GM21526 (cell line): Measurements from ENCODE around the gene EDAR.

Experiments
- ATAC-seq: cut with Tn5 transposase; IDR thresholded peaks from one replicate; pipeline ENCODE4 v1.9.1; 2021; ENCODE audit warnings: moderate library complexity; ENCODE audit not compliant: unreplicated experiment, low FRiP score

The EDAR gene

GRCh38 chr2:108969856-108970255 lies 19.2 kb downstream of the EDAR start:
- ATAC-seq = no peak

GRCh38 chr2:108968619-108969018 lies 20.4 kb downstream of the EDAR start:
- no peak for ATAC-seq

GRCh38 chr2:108967757-108968156 lies 21.3 kb downstream of the EDAR start:
- ATAC-seq = no peak

- ATAC-seq = no peak
These were observed 23.3 kb downstream of the EDAR start for GRCh38 chr2:108965540-108966289.

- ATAC-seq = no peak
These were observed 26.0 kb downstream of the EDAR start for GRCh38 chr2:108963057-108963456.

- ATAC-seq = no peak
These were observed 27.2 kb downstream of the EDAR start for GRCh38 chr2:108961796-108962195.

- ATAC-seq = no peak
These were observed 29.0 kb downstream of the EDAR start for GRCh38 chr2:108960006-108960405.

GRCh38 chr2:108959401-108959800 lies 29.6 kb downstream of the EDAR start:
- ATAC-seq = no peak

- no peak for ATAC-seq
These were observed 30.2 kb downstream of the EDAR start for GRCh38 chr2:108958632-108959341.

GRCh38 chr2:108958002-108958401 lies 31.0 kb downstream of the EDAR start:
- no peak for ATAC-seq

- no peak for ATAC-seq
These were observed 32.6 kb downstream of the EDAR start for GRCh38 chr2:108956375-108956774.

GRCh38 chr2:108950369-108951135 lies 38.5 kb downstream of the EDAR start:
- ATAC-seq = no peak

GRCh38 chr2:108949316-108950239 lies 39.4 kb downstream of the EDAR start:
- ATAC-seq = no peak

- ATAC-seq = no peak
These were observed 41.6 kb downstream of the EDAR start for GRCh38 chr2:108947271-108947907.

- no peak for ATAC-seq
These were observed 42.6 kb downstream of the EDAR start for GRCh38 chr2:108946442-108946841.

- ATAC-seq = no peak
These were observed 43.1 kb downstream of the EDAR start for GRCh38 chr2:108945969-108946368.

- ATAC-seq = no peak
These were observed 44.3 kb downstream of the EDAR start for GRCh38 chr2:108944601-108945331.

GRCh38 chr2:108943751-108944150 lies 45.3 kb downstream of the EDAR start:
- no peak for ATAC-seq

GRCh38 chr2:108942888-108943287 lies 46.1 kb downstream of the EDAR start:
- ATAC-seq = no peak
